Measurements from ENCODE around the gene TSHZ2. TPM values are rescaled to one million over a fixed set of nuclear protein-coding genes. Genes with fewer than 3 reads are reported as not detected.

TSHZ2 gene
- total and polyA plus RNA-seq, 7 donors, result 1.2 to 32.7 (median 14.0) TPM

- intact Hi-C loops (cut with DNase I), result no loop called here
- no peak overlapping the region for H3K27ac ChIP-seq
- no peaks in the 10 kb centered on the region for H3K9me3 ChIP-seq
- 55 to 78% methylated on average over 2 of the region's 2 CpGs for WGBS, 2 donors
- H3K4me1 ChIP-seq, result no peaks in the 10 kb centered on the region
- H3K4me3 ChIP-seq, result no peak overlapping the region
- TF ChIP-seq CTCF (IDR thresholded peaks at IDR 0.05) (no peak), EP300 (IDR thresholded peaks at IDR 0.05) (no peak), POLR2A (IDR thresholded peaks at IDR 0.05) (no peak)
- H3K36me3 ChIP-seq, result no peaks in the 10 kb centered on the region
- DNase-seq, result no peak
- no peaks in the 10 kb centered on the region for H3K27me3 ChIP-seq
Measured at GRCh38 chr20:53128004-53128403, 155.8 kb downstream of the TSHZ2 start.

- intact Hi-C loops (cut with DNase I), result no loop called here
- Histone ChIP-seq H3K27me3 (no peaks in the 10 kb centered on the region), H3K36me3 (no peaks in the 10 kb centered on the region), H3K4me3 (no peak overlapping the region), H3K9me3 (no peaks in the 10 kb centered on the region), H3K4me1 (no peaks in the 10 kb centered on the region), H3K27ac (no peak overlapping the region)
- 89 to 94% methylated on average over 9 of the region's 9 CpGs for WGBS, 2 donors
- no peak for DNase-seq
- TF ChIP-seq CTCF (IDR thresholded peaks at IDR 0.05) (no peak), POLR2AphosphoS5 (IDR thresholded peaks at IDR 0.05) (no peak), POLR2A (IDR thresholded peaks at IDR 0.05) (no peak), EP300 (IDR thresholded peaks at IDR 0.05) (no peak)
Measured at GRCh38 chr20:53129563-53129962, 157.4 kb downstream of the TSHZ2 start.

- DNase-seq, result no peak
- intact Hi-C loops (cut with DNase I), result no loop called here
- no peak overlapping the region for H3K4me3 ChIP-seq
- no peaks in the 10 kb centered on the region for H3K27me3 ChIP-seq
- no peak overlapping the region for H3K27ac ChIP-seq
- H3K36me3 ChIP-seq, result no peaks in the 10 kb centered on the region
- TF ChIP-seq EP300 (IDR thresholded peaks at IDR 0.05) (no peak), POLR2A (IDR thresholded peaks at IDR 0.05) (no peak), CTCF (IDR thresholded peaks at IDR 0.05) (no peak), POLR2AphosphoS5 (IDR thresholded peaks at IDR 0.05) (no peak)
- 28 to 45% methylated on average over 3 of the region's 3 CpGs for WGBS, 2 donors
- H3K9me3 ChIP-seq, result no peaks in the 10 kb centered on the region
- no peaks in the 10 kb centered on the region for H3K4me1 ChIP-seq
Measured at GRCh38 chr20:53130795-53131194, 158.6 kb downstream of the TSHZ2 start.

DNA sequence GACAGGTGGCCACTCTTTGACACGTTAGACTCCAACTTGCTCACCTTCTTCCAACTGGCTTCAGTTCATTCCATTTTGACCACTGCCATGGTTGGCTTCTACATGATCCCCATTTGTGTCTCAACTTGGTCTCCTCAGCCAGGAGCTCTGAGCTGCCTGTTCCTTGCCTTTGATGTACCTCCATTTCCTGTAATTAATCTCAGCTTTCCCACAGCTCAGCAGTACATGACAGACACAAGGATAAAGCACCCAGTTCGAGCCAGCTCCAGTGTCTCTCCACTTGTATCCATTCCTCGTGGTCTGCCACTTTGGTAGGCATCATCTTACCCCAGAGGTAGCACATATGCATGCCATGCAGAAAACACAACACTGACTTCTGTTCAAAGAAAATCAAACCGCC lies 161.0 kb downstream of the TSHZ2 start:
- H3K27ac ChIP-seq, result no peak overlapping the region
- H3K4me1 ChIP-seq, result no peaks in the 10 kb centered on the region
- no peaks in the 10 kb centered on the region for H3K9me3 ChIP-seq
- TF ChIP-seq POLR2AphosphoS5 (IDR thresholded peaks at IDR 0.05), result no peak
- no peak for DNase-seq
- H3K36me3 ChIP-seq, result no peaks in the 10 kb centered on the region
- no peak overlapping the region for H3K4me3 ChIP-seq
- no peaks in the 10 kb centered on the region for H3K27me3 ChIP-seq
- whole genome bisulfite sequencing, 2 donors, result 50 to 60% methylated on average over 4 of the region's 4 CpGs
- intact Hi-C loops (cut with DNase I), result no loop called here

GRCh38 chr20:53133628-53134027 lies 161.5 kb downstream of the TSHZ2 start:
- no peak overlapping the region for H3K27ac ChIP-seq
- WGBS, 2 donors, result 76 to 89% methylated on average over 4 of the region's 4 CpGs
- H3K27me3 ChIP-seq, result no peaks in the 10 kb centered on the region
- H3K9me3 ChIP-seq, result no peaks in the 10 kb centered on the region
- H3K36me3 ChIP-seq, result no peaks in the 10 kb centered on the region
- no peaks in the 10 kb centered on the region for H3K4me1 ChIP-seq
- intact Hi-C loops (cut with DNase I), result no loop called here
- DNase-seq, result no peak
- H3K4me3 ChIP-seq, result no peak overlapping the region
- TF ChIP-seq POLR2A (IDR thresholded peaks at IDR 0.05), result no peak
- no peak for TF ChIP-seq CTCF (IDR thresholded peaks at IDR 0.05)
- TF ChIP-seq EP300 (IDR thresholded peaks at IDR 0.05), result no peak
- no peak for TF ChIP-seq POLR2AphosphoS5 (IDR thresholded peaks at IDR 0.05)
